ENCODE measurements around the gene ALPG.

Gene ALPG

DNA sequence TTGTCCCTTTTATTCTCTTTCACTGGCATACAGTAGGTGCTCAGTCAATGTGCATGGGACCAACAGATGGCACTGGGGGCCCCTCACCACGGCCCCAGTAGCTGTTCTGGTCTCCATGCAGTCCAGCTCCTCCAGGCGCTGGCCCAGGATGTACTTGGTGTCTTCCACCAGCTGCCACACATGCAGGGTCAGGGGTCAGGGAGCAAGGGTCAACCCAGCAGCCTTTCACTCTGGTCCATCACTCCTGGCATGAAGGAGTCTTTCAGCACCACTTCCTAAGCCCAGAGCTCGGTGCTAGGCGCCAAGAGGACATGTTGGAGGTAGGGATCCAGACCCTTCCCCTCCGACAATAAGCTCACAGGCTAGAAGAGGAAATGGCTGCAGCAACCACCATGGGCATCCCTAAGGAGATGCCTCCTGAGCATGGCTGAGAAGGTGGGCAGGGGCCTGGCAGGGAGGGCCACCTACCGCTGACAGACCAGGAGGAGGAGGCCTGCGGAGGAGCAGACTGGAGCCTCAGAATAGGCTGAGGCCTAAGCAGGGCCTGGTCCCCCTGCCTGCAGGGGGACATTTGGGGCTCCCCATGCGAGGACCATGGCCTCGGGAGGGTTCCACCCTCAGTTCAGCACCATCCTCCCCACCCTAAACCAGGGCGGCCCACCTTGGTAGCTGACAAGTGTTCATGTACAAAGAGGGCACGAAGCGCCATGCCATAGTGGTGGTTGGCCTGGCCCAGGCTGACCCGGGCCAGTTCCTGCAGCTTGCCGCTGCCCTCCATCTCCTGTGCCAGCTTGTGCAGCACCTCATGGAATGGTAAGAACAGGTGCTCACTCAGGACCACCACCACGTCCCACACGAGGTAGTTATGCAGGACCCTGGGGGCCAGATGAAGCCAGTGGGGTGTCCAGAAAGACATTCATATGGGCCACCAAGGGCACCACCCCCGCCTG lies 10.2 kb downstream of the ALPG start:
- DNase-seq = no peak
- Histone ChIP-seq H3K9me3 (no peaks in the 10 kb centered on the region), H3K4me1 (no peaks in the 10 kb centered on the region), H3K4me3 (ENCODE audit: low read depth, low read length) (no peak overlapping the region), H3K27me3 (peaks cover 69% of the 10 kb centered on the region), H3K36me3 (no peaks in the 10 kb centered on the region)
- TF ChIP-seq, protein P1, sequence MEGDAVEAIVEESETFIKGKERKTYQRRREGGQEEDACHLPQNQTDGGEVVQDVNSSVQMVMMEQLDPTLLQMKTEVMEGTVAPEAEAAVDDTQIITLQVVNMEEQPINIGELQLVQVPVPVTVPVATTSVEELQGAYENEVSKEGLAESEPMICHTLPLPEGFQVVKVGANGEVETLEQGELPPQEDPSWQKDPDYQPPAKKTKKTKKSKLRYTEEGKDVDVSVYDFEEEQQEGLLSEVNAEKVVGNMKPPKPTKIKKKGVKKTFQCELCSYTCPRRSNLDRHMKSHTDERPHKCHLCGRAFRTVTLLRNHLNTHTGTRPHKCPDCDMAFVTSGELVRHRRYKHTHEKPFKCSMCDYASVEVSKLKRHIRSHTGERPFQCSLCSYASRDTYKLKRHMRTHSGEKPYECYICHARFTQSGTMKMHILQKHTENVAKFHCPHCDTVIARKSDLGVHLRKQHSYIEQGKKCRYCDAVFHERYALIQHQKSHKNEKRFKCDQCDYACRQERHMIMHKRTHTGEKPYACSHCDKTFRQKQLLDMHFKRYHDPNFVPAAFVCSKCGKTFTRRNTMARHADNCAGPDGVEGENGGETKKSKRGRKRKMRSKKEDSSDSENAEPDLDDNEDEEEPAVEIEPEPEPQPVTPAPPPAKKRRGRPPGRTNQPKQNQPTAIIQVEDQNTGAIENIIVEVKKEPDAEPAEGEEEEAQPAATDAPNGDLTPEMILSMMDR (IDR thresholded peaks at IDR 0.05; ENCODE audit: low read depth, low read length) = no peak

DNA sequence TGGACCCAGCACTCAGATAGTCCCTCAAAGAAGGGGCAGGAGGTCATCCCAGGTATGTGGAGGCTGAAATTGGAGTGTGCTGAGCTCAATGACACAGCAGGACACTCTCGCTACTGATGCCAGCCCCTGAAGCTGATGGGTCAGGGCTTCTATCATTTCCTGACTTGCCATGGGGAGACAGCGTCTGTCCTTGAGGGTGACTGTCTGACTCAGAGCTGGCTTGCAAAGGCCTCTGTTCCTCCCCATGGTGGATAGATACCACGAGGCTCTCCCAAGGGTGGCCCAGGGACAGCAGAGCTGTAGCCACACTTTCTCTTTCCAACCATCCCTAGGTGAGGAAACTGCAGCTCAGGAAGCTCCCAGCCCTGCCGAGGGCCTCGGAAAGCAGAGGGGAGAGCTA lies 10.8 kb downstream of the ALPG start:
- Histone ChIP-seq H3K36me3 (no peaks in the 10 kb centered on the region), H3K9me3 (no peaks in the 10 kb centered on the region), H3K4me1 (no peaks in the 10 kb centered on the region), H3K27me3 (peaks cover 69% of the 10 kb centered on the region), H3K4me3 (ENCODE audit: low read depth, low read length) (no peak overlapping the region)
- no peak for DNase-seq
- TF ChIP-seq, protein P1 (IDR thresholded peaks at IDR 0.05; ENCODE audit: low read depth, low read length) = no peak

DNA sequence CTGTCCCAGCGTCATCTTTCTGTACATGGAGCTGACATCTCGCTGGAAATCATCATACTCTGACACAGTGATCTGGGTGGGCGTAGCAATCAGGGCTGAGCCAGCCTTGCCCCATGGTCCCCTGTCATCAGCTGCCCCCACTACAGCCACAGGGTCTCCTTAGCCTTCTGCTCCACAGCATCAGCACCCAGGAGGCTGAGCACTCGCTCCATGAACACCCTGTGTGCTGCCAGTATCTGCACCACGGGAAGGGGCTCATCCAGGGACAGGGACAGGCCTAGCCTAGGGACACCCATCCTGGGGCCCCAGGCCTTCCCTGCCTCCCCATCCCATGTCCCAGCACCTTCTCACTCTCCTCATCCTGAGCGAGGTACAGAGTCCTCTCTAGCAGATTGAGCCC lies 11.4 kb downstream of the ALPG start:
- Histone ChIP-seq H3K4me1 (no peaks in the 10 kb centered on the region), H3K9me3 (no peaks in the 10 kb centered on the region), H3K4me3 (ENCODE audit: low read depth, low read length) (no peak overlapping the region), H3K27me3 (peaks cover 67% of the 10 kb centered on the region), H3K36me3 (no peaks in the 10 kb centered on the region)
- no peak for DNase-seq
- TF ChIP-seq, protein P1 (IDR thresholded peaks at IDR 0.05; ENCODE audit: low read depth, low read length) = no peak

DNA sequence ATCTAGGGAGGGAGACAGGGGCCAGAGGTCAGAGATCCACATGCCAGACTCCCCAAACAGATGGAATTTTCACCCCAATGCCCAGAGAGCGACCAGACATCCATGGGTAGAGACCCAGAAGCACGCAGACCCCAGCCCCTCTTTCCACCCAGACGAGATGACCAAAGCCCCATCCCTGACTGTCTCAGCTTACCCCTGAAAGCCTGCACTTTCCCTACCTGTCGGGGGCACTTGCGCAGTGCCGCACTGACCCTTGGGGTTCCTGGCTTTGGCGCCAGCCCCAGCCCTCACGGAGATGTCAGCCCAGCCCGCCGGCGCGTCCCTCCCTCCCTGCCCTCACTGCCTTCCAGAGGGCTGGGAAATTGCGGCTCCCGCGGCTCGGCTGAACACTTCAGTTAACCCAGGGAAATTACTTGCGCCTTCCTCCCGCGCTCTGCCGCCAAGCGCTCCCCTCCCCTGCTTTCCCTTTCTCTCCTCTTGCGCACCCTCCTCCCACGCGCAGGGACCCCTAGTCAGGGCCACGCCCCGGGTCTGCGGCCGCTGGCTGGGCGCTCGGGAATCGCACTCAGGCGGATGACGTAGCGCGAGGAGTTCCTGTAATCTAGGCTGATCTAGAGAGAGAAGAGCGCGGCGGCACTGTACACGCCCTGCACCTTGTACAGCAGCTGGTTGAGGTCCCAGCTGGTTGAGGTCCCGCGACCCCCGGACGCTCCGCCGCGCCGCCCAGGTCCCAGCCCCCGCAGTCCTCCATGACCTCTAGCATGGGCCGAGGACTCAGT lies 12.0 kb downstream of the ALPG start:
- Histone ChIP-seq H3K9me3 (no peaks in the 10 kb centered on the region), H3K36me3 (no peaks in the 10 kb centered on the region), H3K4me1 (no peaks in the 10 kb centered on the region), H3K27me3 (peaks cover 61% of the 10 kb centered on the region), H3K4me3 (ENCODE audit: low read depth, low read length) (no peak overlapping the region)
- TF ChIP-seq, protein P1 (IDR thresholded peaks at IDR 0.05; ENCODE audit: low read depth, low read length) = no peak
- DNase-seq = no peak

DNA sequence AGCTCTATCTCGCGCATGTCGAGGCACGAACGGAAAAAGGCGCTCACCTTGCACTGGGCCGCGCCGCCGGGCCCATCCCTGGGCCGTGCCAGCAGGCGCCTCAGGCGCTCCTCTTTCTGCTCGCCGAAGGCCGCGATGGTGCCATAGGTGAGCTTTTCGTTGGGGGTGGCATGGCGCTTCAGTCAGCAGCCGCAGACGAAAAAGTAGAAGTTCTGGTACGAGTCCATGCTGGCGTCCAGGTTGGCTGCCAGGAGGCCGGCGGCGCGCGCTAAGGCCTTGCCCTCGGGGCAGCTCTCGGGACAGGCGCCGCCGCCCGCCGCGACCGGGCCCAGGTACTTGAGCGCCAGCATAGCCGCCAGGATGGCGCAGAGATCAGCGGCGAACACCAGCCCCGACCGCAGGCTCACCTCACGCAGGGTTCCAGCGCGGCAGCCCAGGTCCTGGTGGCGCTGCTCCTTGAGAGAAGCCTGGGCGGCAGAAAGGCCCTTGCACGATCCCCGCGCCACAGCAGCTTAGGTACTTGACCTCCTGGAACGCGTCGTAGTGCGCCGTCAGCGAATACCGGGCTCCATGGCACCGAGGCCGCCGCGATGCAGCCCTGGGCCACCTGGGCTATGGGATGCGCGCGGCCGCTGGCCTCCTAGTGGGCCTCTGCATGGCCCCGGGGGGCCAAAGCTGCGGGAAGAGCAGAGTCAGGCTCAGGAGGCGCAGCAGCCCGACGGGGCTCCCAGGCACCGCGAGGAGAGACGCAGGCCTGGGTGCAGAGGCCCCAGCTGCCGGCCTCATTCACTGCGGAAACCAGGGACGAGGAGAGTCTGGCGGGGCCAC lies 12.8 kb downstream of the ALPG start:
- DNase-seq = no peak
- H3K4me3 ChIP-seq (ENCODE audit: low read depth, low read length) = no peak overlapping the region

More for the DNA sequence above, 12.8 kb downstream of the ALPG start:
- no peaks in the 10 kb centered on the region for H3K36me3 ChIP-seq
- H3K4me1 ChIP-seq = no peaks in the 10 kb centered on the region
- TF ChIP-seq, protein P1 (IDR thresholded peaks at IDR 0.05; ENCODE audit: low read depth, low read length) = no peak
- H3K27me3 ChIP-seq = peaks cover 55% of the 10 kb centered on the region
- H3K9me3 ChIP-seq = no peaks in the 10 kb centered on the region
